HG03039 (cell line): ENCODE data around the gene MSI2.

Source experiments
- ATAC-seq: cut with Tn5 transposase; IDR thresholded peaks from one replicate; pipeline ENCODE4 v1.9.1; 2021; ENCODE audit warnings: mild to moderate bottlenecking, moderate library complexity; ENCODE audit not compliant: unreplicated experiment

Gene MSI2

DNA sequence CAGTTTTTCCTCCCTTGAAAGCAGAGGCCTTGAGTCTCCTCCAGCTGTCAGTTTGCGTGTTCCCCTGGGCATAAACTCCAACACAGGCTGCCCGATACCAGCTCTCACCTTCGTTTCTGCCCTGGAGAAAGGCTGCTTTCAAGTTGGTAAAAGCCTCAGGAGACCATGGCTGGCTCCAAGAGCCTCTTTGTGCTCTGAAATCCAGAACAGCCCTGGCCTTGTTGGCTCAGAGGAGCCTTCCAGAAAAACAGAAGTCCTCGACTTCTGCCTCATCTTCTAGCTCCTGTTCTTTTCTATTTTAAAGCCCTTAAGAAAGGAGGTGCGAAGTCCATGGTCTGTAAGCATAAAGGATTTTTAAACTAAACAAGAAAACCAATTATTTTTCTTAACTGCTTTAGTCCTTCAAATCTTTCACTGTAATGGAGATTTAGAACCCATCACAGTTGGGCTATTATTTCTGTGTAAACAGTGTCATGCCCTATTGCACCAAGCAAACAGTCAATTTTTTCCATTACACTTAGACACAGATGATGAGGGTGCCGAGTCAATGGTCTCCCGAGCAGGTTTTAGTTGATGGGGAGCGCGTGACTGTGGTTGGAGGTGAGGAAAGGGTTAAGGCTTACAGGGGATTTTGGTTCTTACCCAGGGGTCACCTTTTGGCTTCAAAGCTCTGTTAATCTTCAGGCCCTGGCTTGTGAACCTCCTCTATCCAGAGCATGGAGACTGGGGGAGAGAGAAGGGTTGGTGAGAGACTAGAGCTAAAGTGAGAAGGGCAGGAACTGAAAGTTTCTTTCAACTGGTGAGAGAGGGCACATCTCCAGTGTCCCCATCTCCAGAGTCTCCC, 212.8 kb downstream of the MSI2 start:
- no peak for ATAC-seq

DNA sequence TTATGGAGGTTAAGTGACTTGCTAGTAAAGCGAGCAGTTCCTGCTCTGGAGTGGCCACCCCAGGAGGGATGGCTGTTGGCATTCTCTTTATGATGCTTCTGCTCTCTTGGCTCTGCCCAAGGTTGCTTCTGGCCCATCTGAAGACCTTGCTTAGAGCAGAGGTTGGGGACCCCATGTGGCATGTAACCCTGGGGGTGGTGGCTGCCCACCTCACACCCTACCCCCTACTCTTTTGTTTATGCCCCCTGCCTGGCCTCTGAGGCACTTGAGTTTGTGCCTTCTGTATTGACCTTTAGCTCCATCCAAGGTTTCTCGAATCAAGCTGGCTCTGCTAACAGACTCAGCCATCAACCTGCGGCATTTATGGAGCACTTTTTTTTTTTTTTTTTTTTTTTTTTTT, 214.6 kb downstream of the MSI2 start:
- ATAC-seq = no peak

- no peak for ATAC-seq
These were observed 215.6 kb downstream of the MSI2 start for GRCh38 chr17:57471868-57472368.

DNA sequence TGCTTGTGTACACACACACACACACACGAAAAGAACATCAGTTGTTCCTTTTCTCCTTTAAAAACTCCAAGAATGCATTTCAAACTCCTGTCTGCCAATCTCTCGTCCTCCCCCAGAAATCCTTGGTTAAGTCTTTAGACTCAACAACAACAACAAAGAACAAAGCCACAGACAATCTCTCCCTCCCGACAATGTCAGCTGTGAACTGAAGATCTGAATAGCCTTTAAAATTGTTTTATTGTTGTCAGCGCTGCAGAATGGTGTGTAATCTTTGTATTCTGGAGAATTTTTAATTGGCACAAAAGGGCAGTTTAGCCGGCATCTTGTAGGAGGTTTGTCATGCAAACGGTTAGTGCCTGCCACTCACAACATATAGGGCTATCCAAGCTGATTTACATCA, 219.5 kb downstream of the MSI2 start:
- ATAC-seq = no peak

DNA sequence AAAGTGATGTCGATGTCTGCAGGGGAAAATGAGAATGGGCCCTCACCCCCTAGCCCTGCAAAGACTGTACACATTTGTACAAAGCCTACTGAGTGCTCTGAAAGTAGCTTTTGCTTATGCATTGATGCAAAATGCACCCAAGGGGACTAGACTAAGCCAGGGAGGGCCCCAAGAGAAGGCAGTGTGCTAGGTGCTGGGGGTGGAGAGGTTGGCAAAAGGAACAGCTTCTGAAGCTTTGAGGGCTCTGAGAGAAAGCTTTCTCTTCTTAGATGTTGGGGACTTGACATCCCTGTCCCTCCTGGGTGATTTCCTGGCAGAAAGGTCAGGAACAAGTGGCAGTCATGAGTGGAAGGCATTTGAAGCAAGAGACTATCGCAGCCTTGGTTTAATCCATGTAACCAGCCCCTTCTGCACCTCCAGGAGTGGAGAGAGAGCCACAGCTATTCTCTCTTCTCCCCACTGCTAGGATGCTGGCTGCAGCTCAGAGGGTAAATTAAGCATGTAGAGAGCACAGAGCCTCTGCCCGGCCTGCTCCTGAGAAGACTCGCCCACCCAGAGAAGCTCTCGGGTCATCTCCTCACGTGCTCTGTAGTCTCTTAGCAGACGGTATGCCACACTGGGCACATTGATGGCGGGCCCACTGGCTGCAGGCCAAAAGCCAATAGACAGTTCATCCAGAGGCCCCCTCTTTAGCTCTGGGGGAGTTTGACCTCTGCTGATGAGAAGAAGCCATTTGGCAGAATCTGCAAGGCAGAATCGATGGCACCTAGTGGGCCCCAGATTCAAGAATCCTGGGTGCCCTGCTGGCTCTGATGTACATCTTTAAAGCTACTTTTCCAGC, 221.4 kb downstream of the MSI2 start:
- ATAC-seq = no peak

GRCh38 chr17:57478478-57479250, 222.3 kb downstream of the MSI2 start:
- ATAC-seq = no peak

- ATAC-seq = no peak
These were observed 224.3 kb downstream of the MSI2 start for GRCh38 chr17:57480438-57481196.

DNA sequence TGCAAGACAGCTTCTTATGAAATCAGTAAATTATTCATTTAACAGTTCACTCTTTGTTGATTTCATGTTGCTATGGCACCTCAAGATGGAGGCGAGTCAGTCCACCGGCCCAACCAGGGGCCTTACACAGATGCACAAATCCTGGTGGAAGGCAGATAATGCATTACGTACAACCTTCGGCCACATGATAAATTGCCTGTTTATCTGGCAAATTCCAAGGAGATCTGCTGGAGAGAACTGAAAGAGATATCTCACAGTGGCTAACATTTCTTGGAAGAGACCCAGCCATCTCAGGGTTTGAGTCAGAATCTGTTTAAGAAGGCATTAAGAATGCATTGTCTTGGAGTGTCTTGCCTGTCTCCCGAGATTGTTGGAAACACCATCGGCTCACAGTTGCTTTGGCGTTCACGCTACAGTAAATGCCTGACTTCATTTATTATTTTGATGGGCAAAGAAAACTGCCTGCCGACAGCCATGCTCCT, 225.6 kb downstream of the MSI2 start:
- ATAC-seq = no peak

DNA sequence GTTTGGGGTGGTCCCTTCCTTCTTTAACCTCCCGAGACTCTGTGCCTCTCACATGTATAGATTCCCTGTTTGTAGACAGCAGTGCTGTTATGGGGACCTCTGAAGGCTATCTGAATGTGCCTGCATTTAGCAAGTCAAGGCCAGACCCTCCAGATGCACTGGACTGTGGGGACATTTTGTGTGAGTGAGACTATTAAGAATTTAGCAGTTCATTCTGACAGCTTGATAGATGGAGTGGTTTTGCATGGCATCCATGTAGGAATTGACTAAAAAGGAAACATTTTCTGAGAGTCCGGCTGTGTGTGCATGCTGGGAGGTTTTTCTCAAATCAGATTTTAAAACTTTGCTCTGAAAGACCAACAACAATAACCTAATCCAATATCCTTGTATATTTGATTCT, 226.3 kb downstream of the MSI2 start:
- no peak for ATAC-seq

- no peak for ATAC-seq
These were observed 227.9 kb downstream of the MSI2 start for GRCh38 chr17:57484081-57484666.

- no peak for ATAC-seq
These were observed 228.7 kb downstream of the MSI2 start for GRCh38 chr17:57484826-57485565.

GRCh38 chr17:57485566-57485865, 229.2 kb downstream of the MSI2 start:
- ATAC-seq = no peak

GRCh38 chr17:57485916-57486881, 229.9 kb downstream of the MSI2 start:
- no peak for ATAC-seq

DNA sequence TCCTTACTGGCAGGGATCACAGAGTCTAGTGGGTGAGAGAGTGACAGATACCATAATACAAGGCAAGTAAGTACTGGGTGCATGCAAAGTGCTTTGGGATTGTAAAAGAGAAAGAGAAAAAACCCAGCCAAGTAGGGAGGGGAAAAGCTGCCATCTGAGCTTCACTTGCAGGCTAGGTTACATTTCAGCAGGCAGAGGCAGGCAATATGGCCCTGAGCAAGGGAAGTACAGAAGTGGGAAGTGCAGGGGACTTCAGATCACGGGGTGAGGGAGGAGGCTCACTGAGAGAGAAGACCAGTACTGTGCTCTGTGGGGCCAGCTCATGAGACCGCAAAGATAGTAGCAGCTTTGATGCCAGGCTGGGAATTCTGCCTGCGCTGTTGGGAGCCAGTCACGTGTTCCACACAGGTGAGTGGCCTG, 230.6 kb downstream of the MSI2 start:
- no peak for ATAC-seq

GRCh38 chr17:57487573-57487972, 231.2 kb downstream of the MSI2 start:
- ATAC-seq = no peak

- no peak for ATAC-seq
These were observed 232.5 kb downstream of the MSI2 start for GRCh38 chr17:57488856-57489255.

DNA sequence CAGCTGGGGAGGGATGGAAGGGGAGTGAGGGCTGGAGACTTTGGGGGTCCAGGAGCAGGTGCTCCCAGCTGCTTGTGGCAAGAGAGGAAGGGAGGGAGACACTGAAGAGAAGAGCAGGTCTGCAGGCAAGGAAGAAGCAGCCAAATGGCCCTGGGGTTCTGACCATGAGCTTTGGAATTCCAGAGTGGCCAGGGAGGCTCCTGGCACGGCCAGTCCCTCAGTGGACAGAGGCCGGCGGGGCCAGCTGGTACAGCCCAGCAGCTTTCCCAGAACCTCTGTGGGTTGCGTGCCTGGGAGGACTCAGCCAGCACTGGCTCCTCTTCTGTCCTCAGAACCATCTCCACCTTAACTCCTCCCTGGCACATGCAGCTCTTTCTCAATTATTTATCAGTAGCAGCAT, 233.0 kb downstream of the MSI2 start:
- ATAC-seq = no peak
